HCT116 (cell line): ENCODE data around the gene PGAP3. TPM values are rescaled to one million over a fixed set of nuclear protein-coding genes. Genes with fewer than 3 reads are reported as not detected.

Source experiments
- ATAC-seq: fragments of 200-7000 bp; cut with Tn5 transposase; 2 replicates; pipeline ENCODE4 v1.9.1; 2020; ENCODE audit warnings: mild to moderate bottlenecking, moderate library complexity
- BruUV-seq: library from RNA; stranded (reverse); fragments of 400-500 nt; replicated peaks from 2 replicates; lab custom pipeline; 2021; lab: Mats Ljungman, UMichigan
- CTCF ChIA-PET: fragments of 300-600 bp; sonication (Branson Sonifier 250); formaldehyde crosslinking; loops from one replicate; lab custom pipeline; 2021; ENCODE audit warnings: antibody characterized with exemption; lab: Charles Lee
- POLR2A ChIA-PET: fragments of 300-600, 350-600 bp; sonication (Branson Sonifier 250); formaldehyde crosslinking; loops from one replicate; lab custom pipeline; 2021; ENCODE audit warnings: antibody characterized with exemption; lab: Charles Lee
- RAD21 ChIA-PET, 2 experiments: fragments of 300-600 bp; sonication (Branson Sonifier 250); formaldehyde crosslinking; loops; one replicate each; lab custom pipeline; 2023; ENCODE audit warnings: low total read pairs in 2 of 2; ENCODE audit not compliant: uncharacterized antibody in 2 of 2, unreplicated experiment in 2 of 2, low non-redundant PET in 1 of 2; lab: Charles Lee
- DNase-seq: peaks from one replicate; pipeline ENCODE4 v3.0.0-alpha.2; 2010; ENCODE audit warnings: low read depth, low spot score
- H2AFZ ChIP-seq: fragments of 200-600 bp; shearing (Covaris generic), sonication (generic); 2 replicates; pipeline ENCODE4 v1.6.1; 2017; ENCODE audit warnings: low read depth, mixed run types, mixed read lengths, antibody characterized with exemption, low read length; ENCODE audit not compliant: poor library complexity, severe bottlenecking
- H3K27ac ChIP-seq: 2 replicates; pipeline ENCODE4 v1.5.1; 2012; ENCODE audit warnings: low read depth, low read length
- H3K27me3 ChIP-seq: fragments of 200-600 bp; sonication (generic); 2 replicates; pipeline ENCODE4 v1.6.1; 2016; ENCODE audit warnings: mixed run types, low read length, mixed read lengths; ENCODE audit not compliant: insufficient read depth
- H3K36me3 ChIP-seq, 2 experiments: fragments of 200-500 bp in 1 of 2; fragments of 200-600 bp in 1 of 2; sonication (Bioruptor generic) in 1 of 2; sonication (generic) in 1 of 2; 2 replicates each; pipeline versions ENCODE4 v1.5.1 to v1.6.1; 2014 to 2016; ENCODE audit warnings: low read length in 2 of 2, inconsistent platforms in 1 of 2, mixed read lengths in 1 of 2, mixed run types in 1 of 2; ENCODE audit not compliant: insufficient read depth in 2 of 2, control insufficient read depth in 1 of 2
- H3K4me1 ChIP-seq, 2 experiments: fragments of 200-600 bp in 1 of 2; sonication (generic) in 1 of 2; 2 replicates each; pipeline versions ENCODE4 v1.5.1 to v1.6.1; 2012 to 2017; ENCODE audit warnings: low read length in 2 of 2, inconsistent platforms in 1 of 2, mild to moderate bottlenecking in 1 of 2, mixed read lengths in 1 of 2, mixed run types in 1 of 2, moderate library complexity in 1 of 2; ENCODE audit not compliant: insufficient read depth in 2 of 2, control insufficient read depth in 1 of 2
- H3K4me2 ChIP-seq: fragments of 200-600 bp; sonication (generic); 2 replicates; pipeline ENCODE4 v1.6.1; 2017; ENCODE audit warnings: mixed run types, low read length, mixed read lengths
- H3K4me3 ChIP-seq, 2 experiments: fragments of 200-600 bp in 1 of 2; sonication (generic) in 1 of 2; replicated peaks in 1 of 2; 2 replicates each; pipeline ENCODE4 v1.5.1; 2011 to 2016; ENCODE audit warnings: low read length in 2 of 2, control low read depth in 1 of 2, low read depth in 1 of 2, mild to moderate bottlenecking in 1 of 2, mixed read lengths in 1 of 2, mixed run types in 1 of 2
- H3K79me2 ChIP-seq: fragments of 200-600 bp; sonication (generic); 2 replicates; pipeline ENCODE4 v1.6.1; 2017; ENCODE audit warnings: mild to moderate bottlenecking, mixed run types, low read length, moderate library complexity, mixed read lengths; ENCODE audit not compliant: insufficient read depth
- H3K9ac ChIP-seq: fragments of 200-600 bp; sonication (generic); 2 replicates; pipeline ENCODE4 v1.6.1; 2016; ENCODE audit warnings: low read length, mixed read lengths
- H3K9me2 ChIP-seq: fragments of 200-600 bp; sonication (generic), shearing (Covaris generic); 2 replicates; pipeline ENCODE4 v1.6.1; 2017; ENCODE audit warnings: mixed run types, mild to moderate bottlenecking, moderate library complexity; ENCODE audit not compliant: insufficient read depth
- H3K9me3 ChIP-seq, 2 experiments: fragments of 200-500 bp in 1 of 2; fragments of 200-600 bp in 1 of 2; sonication (Bioruptor generic) in 1 of 2; sonication (generic) in 1 of 2; 2 replicates each; pipeline ENCODE4 v1.6.1; 2014 to 2017; ENCODE audit warnings: low read length in 2 of 2, mixed read lengths in 2 of 2, inconsistent platforms in 1 of 2, low read depth in 1 of 2, mild to moderate bottlenecking in 1 of 2, mixed run types in 1 of 2, moderate library complexity in 1 of 2; ENCODE audit not compliant: control insufficient read depth in 1 of 2, insufficient read depth in 1 of 2
- H4K20me1 ChIP-seq: fragments of 200-600 bp; sonication (generic), shearing (Covaris generic); 2 replicates; pipeline ENCODE4 v1.6.1; 2017; ENCODE audit warnings: mixed run types, mild to moderate bottlenecking, moderate library complexity; ENCODE audit not compliant: insufficient read depth
- CBX3 ChIP-seq: IDR thresholded peaks from 2 replicates; pipeline ENCODE4 v1.6.1; 2012; ENCODE audit warnings: low read depth
- EGR1 ChIP-seq: IDR thresholded peaks from 2 replicates; pipeline ENCODE4 v1.6.1; 2012; ENCODE audit warnings: low read depth
- ELF1 ChIP-seq: IDR thresholded peaks from 2 replicates; pipeline ENCODE4 v1.6.1; 2012; ENCODE audit warnings: low read depth, borderline replicate concordance
- EZH2 ChIP-seq: fragments of 200-600 bp; sonication (generic); IDR thresholded peaks from 2 replicates; pipeline ENCODE4 v1.6.1; 2017; ENCODE audit warnings: antibody characterized with exemption, mixed run types
- FOSL1 ChIP-seq: IDR thresholded peaks from 2 replicates; pipeline ENCODE4 v1.6.1; 2012; ENCODE audit warnings: low read depth
- JUND ChIP-seq: IDR thresholded peaks from 2 replicates; pipeline ENCODE4 v1.6.1; 2012
- POLR2A ChIP-seq: IDR thresholded peaks from 2 replicates; pipeline ENCODE4 v1.7.0; 2011; ENCODE audit warnings: borderline replicate concordance; ENCODE audit not compliant: insufficient read depth, insufficient read length; ENCODE audit errors: extremely low read depth
- POLR2AphosphoS5 ChIP-seq: IDR thresholded peaks from 2 replicates; pipeline ENCODE4 v1.6.1; 2011; ENCODE audit warnings: mild to moderate bottlenecking, low read depth, low read length, moderate library complexity
- RAD21 ChIP-seq: IDR thresholded peaks from 2 replicates; pipeline ENCODE4 v1.6.1; 2012; ENCODE audit warnings: low read depth, mild to moderate bottlenecking
- SIN3A ChIP-seq: IDR thresholded peaks from 2 replicates; pipeline ENCODE4 v1.6.1; 2012; ENCODE audit warnings: low read depth
- SP1 ChIP-seq: IDR thresholded peaks from 2 replicates; pipeline ENCODE4 v1.6.1; 2012; ENCODE audit warnings: low read depth
- SRF ChIP-seq: IDR thresholded peaks from 2 replicates; pipeline ENCODE4 v1.6.1; 2012; ENCODE audit warnings: low read depth
- TCF7L2 ChIP-seq: IDR thresholded peaks from 2 replicates; pipeline ENCODE4 v1.7.0; 2011; ENCODE audit warnings: borderline replicate concordance, inconsistent platforms; ENCODE audit not compliant: insufficient read depth, insufficient read length; ENCODE audit errors: extremely low read depth
- YY1 ChIP-seq: IDR thresholded peaks from 2 replicates; pipeline ENCODE4 v1.6.1; 2011; ENCODE audit warnings: low read length, low read depth, moderate library complexity, mild to moderate bottlenecking; ENCODE audit not compliant: insufficient replicate concordance; ENCODE audit errors: extremely low read depth
- ZFX ChIP-seq: fragments of 450-650 bp; IDR thresholded peaks from 2 replicates; pipeline ENCODE4 v1.6.1; 2017
- intact Hi-C: fragments of 100-400 bp; cut with micrococcal nuclease; formaldehyde crosslinking; loops from 2 replicates; pipeline ENCODE4 v1.10.0; 2022
- total RNA-seq: library from RNA; stranded (reverse); gene quantifications from one replicate; pipeline ENCODE4 v1.2.1, GENCODE V29; 2021; ENCODE audit not compliant: unreplicated experiment
- TF ChIP-seq, protein P1 (sequence below): IDR thresholded peaks from 2 replicates; pipeline ENCODE4 v1.6.1; 2011; ENCODE audit warnings: mild to moderate bottlenecking, low read length, moderate library complexity; ENCODE audit not compliant: insufficient replicate concordance; ENCODE audit errors: extremely low read depth
- TF ChIP-seq, protein P2 (sequence below): IDR thresholded peaks from 2 replicates; pipeline ENCODE4 v1.6.1; 2012
- TF ChIP-seq, protein P3 (sequence below), 3 experiments: fragments of 200-600 bp in 1 of 3; sonication (generic) in 1 of 3; IDR thresholded peaks in 2 of 3; conservative IDR thresholded peaks in 1 of 3; 2 replicates each; pipeline ENCODE4 v1.5.1; 2012 to 2017; ENCODE audit warnings: low read depth in 2 of 3, low read length in 2 of 3, antibody characterized with exemption in 1 of 3, borderline replicate concordance in 1 of 3, control low read depth in 1 of 3, mild to moderate bottlenecking in 1 of 3, mixed read lengths in 1 of 3, mixed run types in 1 of 3, moderate library complexity in 1 of 3; ENCODE audit not compliant: insufficient read depth in 1 of 3

PGAP3 gene
- total RNA-seq, 1 experiment from 2014 or later, result 15.2 TPM

DNA sequence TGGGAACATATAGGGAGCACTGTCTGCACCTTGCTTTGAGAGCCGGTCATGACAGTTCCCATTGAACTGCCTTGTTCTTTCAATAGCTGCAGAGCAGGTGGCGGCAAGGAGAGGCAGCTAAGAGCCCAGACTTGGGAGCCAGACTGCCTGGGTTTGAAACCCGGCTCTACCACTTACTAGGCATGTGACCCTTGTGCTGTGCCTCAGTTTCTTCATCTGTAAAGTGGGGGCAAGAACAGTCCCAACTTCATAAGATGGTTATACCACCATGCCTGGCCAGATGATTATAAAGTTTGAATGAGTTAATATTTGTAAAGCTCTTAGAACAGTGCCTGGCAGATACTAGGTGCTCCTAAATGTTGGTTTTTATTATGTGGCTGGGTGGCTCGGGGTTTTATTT, 26.4 kb upstream of the PGAP3 start:
- DNase-seq (no peak), ATAC-seq (no peak)
- H3K27me3 ChIP-seq, result no peaks in the 10 kb centered on the region
- ChIA-PET RAD21 (no interaction called here), POLR2A (no interaction called here), CTCF (interaction anchor here (2.1 kb wide), 1 partner anchor 15 kb away, joined by 4 read pairs; no protein-coding TSS in a partner anchor)
- H3K4me2 ChIP-seq, result no peak overlapping the region
- no peaks in the 10 kb centered on the region for H3K4me1 ChIP-seq
- H4K20me1 ChIP-seq, result no peaks in the 10 kb centered on the region
- no peak for TF ChIP-seq TCF7L2
- no peak for TF ChIP-seq POLR2AphosphoS5
- no peak for TF ChIP-seq ELF1
- no peak for TF ChIP-seq JUND
- no peak for TF ChIP-seq FOSL1
- no peak for TF ChIP-seq YY1
- TF ChIP-seq, protein P1, sequence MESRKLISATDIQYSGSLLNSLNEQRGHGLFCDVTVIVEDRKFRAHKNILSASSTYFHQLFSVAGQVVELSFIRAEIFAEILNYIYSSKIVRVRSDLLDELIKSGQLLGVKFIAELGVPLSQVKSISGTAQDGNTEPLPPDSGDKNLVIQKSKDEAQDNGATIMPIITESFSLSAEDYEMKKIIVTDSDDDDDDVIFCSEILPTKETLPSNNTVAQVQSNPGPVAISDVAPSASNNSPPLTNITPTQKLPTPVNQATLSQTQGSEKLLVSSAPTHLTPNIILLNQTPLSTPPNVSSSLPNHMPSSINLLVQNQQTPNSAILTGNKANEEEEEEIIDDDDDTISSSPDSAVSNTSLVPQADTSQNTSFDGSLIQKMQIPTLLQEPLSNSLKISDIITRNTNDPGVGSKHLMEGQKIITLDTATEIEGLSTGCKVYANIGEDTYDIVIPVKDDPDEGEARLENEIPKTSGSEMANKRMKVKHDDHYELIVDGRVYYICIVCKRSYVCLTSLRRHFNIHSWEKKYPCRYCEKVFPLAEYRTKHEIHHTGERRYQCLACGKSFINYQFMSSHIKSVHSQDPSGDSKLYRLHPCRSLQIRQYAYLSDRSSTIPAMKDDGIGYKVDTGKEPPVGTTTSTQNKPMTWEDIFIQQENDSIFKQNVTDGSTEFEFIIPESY, result no peak
- TF ChIP-seq, protein P2, sequence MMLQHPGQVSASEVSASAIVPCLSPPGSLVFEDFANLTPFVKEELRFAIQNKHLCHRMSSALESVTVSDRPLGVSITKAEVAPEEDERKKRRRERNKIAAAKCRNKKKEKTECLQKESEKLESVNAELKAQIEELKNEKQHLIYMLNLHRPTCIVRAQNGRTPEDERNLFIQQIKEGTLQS, result no peak
- TF ChIP-seq RAD21, result no peak
- no peak for TF ChIP-seq POLR2A
- TF ChIP-seq, protein P3, sequence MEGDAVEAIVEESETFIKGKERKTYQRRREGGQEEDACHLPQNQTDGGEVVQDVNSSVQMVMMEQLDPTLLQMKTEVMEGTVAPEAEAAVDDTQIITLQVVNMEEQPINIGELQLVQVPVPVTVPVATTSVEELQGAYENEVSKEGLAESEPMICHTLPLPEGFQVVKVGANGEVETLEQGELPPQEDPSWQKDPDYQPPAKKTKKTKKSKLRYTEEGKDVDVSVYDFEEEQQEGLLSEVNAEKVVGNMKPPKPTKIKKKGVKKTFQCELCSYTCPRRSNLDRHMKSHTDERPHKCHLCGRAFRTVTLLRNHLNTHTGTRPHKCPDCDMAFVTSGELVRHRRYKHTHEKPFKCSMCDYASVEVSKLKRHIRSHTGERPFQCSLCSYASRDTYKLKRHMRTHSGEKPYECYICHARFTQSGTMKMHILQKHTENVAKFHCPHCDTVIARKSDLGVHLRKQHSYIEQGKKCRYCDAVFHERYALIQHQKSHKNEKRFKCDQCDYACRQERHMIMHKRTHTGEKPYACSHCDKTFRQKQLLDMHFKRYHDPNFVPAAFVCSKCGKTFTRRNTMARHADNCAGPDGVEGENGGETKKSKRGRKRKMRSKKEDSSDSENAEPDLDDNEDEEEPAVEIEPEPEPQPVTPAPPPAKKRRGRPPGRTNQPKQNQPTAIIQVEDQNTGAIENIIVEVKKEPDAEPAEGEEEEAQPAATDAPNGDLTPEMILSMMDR (IDR thresholded peaks at IDR 0.05 in 2 of 3, conservative IDR thresholded peaks at IDR 0.05 in 1 of 3; ENCODE audit: borderline replicate concordance in 1 of 3, insufficient read depth in 1 of 3, low read depth in 2 of 3, low read length in 2 of 3), result no peak
- TF ChIP-seq SRF, result no peak
- TF ChIP-seq SP1, result no peak
- TF ChIP-seq EGR1, result no peak
- TF ChIP-seq EZH2, result no peak
- no peak for TF ChIP-seq SIN3A
- no peak for TF ChIP-seq CBX3
- TF ChIP-seq ZFX, result no peak
- no TSS peak for BruUV-seq
- H3K27ac ChIP-seq, result no peak overlapping the region
- H3K4me3 ChIP-seq, result no peak overlapping the region
- H3K79me2 ChIP-seq, result no peaks in the 10 kb centered on the region
- H2AFZ ChIP-seq, result no peak overlapping the region
- no peaks in the 10 kb centered on the region for H3K9me3 ChIP-seq
- H3K9ac ChIP-seq, result no peak overlapping the region
- no peaks in the 10 kb centered on the region for H3K9me2 ChIP-seq
- intact Hi-C loops, result no loop called here
- peaks cover 4 to 30% of the 10 kb centered on the region in 2 experiments; a peak in 3 of 4 replicates for H3K36me3 ChIP-seq
